HFFc6 (cell line): ENCODE measurements around the gene ZNF681. TPM values are rescaled to one million over a fixed set of nuclear protein-coding genes. Genes with fewer than 3 reads are reported as not detected.
"Not testable (repeated sequence)": the region's sequence is repeated elsewhere in the genome, so short reads cannot be mapped to it uniquely, and the experiment has no call there.

ENCODE experiments used
- DNase-seq: peaks from one replicate; pipeline ENCODE4 v3.0.0-alpha.2; 2018
- H3K27ac Mint-ChIP-seq: 2 replicates; pipeline ENCODE4 v1.8.0; 2020; ENCODE audit warnings: mild to moderate bottlenecking, mixed read lengths
- H3K27me3 Mint-ChIP-seq: 2 replicates; pipeline ENCODE4 v1.8.0; 2021; ENCODE audit warnings: mild to moderate bottlenecking, moderate library complexity, mixed read lengths; ENCODE audit not compliant: insufficient read depth
- H3K36me3 Mint-ChIP-seq: 2 replicates; pipeline ENCODE4 v1.8.0; 2021; ENCODE audit warnings: low read depth, mixed read lengths
- H3K4me1 Mint-ChIP-seq: 2 replicates; pipeline ENCODE4 v1.8.0; 2020; ENCODE audit warnings: low read depth, mixed read lengths
- H3K4me3 Mint-ChIP-seq: 2 replicates; pipeline ENCODE4 v1.8.0; 2020; ENCODE audit warnings: mild to moderate bottlenecking, moderate library complexity, mixed read lengths
- H3K9me3 Mint-ChIP-seq: 2 replicates; pipeline ENCODE4 v1.8.0; 2020; ENCODE audit warnings: mild to moderate bottlenecking, mixed read lengths
- total RNA-seq, 6 experiments: library from RNA; stranded (reverse); fragmentation: NEBNext Ultra II Directional; extraction: Animal tissue kit (Norgen Biotek cat#: 25700); gene quantifications; 2 replicates in 1 of 6; 3 replicates in 5 of 6; pipeline ENCODE4 v1.2.3, GENCODE V29; 2021
- TF ChIP-seq, protein P1 (sequence below): fragments of 200-600 bp; sonication (generic); IDR thresholded peaks from 2 replicates; pipeline ENCODE4 v1.5.0; 2021; ENCODE audit warnings: antibody characterized with exemption, mild to moderate bottlenecking

The ZNF681 gene
- total RNA-seq, 6 experiments from 2014 or later, result 0.45 to 1.9 (median 1.4) TPM

DNA sequence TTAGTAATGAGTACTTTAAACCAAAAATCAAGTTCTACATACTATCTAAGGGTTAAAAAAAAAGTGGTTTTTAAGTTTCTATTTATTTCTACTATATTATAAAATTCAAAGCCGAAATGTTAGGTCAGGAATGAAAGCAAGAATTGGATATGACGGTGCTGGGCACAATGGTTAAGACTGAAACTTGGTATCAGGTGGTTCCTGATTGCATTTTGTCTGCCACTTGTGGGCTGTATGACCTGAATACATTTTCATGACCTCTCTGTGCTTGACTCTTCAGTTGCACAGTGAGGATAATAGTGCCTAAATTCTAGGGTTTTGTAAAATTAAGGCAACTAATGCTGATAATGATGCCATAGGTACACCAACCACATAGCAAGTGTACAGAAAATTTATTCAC is 49.3 kb downstream of the ZNF681 start:
- Mint-ChIP-seq H3K9me3 (peaks cover 20% of the 10 kb centered on the region), H3K4me1 (no peaks in the 10 kb centered on the region), H3K27me3 (peaks cover 10% of the 10 kb centered on the region), H3K27ac (no peak overlapping the region), H3K4me3 (no peak overlapping the region), H3K36me3 (peaks cover 12% of the 10 kb centered on the region)
- DNase-seq, result no peak
- TF ChIP-seq, protein P1, sequence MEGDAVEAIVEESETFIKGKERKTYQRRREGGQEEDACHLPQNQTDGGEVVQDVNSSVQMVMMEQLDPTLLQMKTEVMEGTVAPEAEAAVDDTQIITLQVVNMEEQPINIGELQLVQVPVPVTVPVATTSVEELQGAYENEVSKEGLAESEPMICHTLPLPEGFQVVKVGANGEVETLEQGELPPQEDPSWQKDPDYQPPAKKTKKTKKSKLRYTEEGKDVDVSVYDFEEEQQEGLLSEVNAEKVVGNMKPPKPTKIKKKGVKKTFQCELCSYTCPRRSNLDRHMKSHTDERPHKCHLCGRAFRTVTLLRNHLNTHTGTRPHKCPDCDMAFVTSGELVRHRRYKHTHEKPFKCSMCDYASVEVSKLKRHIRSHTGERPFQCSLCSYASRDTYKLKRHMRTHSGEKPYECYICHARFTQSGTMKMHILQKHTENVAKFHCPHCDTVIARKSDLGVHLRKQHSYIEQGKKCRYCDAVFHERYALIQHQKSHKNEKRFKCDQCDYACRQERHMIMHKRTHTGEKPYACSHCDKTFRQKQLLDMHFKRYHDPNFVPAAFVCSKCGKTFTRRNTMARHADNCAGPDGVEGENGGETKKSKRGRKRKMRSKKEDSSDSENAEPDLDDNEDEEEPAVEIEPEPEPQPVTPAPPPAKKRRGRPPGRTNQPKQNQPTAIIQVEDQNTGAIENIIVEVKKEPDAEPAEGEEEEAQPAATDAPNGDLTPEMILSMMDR, result no peak

GRCh38 chr19:23706657-23707056 is 52.0 kb downstream of the ZNF681 start:
- DNase-seq, result no peak
- Mint-ChIP-seq H3K36me3 (peaks cover 17% of the 10 kb centered on the region), H3K4me1 (no peaks in the 10 kb centered on the region), H3K27ac (no peak overlapping the region), H3K27me3 (peaks cover 10% of the 10 kb centered on the region), H3K9me3 (peaks cover 29% of the 10 kb centered on the region), H3K4me3 (no peak overlapping the region)
- TF ChIP-seq, protein P1, result no peak

- Mint-ChIP-seq H3K27ac (peak overlapping the region; percentile 86), H3K27me3 (no peaks in the 10 kb centered on the region; the same call in 1 of the 2 replicates), H3K4me3 (peak overlapping the region; percentile 46)
Observed at GRCh38 chr19:23699521-23699860, 59.2 kb downstream of the ZNF681 start.

DNA sequence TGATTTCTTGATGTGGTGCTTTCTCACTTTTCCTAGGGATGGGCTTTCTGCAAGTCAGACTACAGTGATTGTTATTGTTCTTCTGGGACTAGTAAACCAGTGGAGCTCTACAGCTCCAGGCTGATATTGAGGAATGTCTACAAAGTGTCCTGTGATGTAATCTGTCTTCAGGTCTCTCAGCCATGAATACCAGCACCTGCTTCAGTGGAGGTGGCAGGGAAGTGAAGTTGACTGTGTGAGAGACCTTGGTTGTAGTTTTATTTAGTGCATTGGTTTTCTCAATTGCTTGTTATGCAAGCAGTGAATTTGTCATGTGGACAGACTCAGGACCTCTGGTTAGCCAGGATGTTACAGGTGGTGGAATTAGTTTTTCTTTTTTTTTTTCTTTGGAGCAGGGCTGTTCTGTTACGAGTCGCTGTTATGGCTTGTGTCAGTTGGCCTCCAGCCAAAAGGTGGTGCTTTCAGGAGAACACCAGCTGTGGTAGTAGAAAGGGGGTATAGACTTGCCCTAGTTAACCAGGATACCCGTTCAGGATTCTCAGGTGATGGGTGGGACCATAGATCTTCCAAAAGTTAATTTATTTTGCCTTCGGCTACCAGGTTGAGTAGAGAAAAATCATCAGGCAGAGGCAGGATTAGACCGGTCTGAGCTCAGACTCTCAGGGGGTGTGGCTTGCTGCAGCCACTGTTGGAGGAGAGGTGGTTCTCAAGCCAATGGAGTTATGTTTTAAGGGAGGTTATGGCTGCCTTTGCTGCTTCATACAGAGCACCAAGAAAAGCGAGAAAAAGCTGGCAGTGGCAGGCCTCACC is 59.8 kb downstream of the ZNF681 start:
- Mint-ChIP-seq H3K36me3 (peaks cover 6% of the 10 kb centered on the region; the same call in 1 of the 2 replicates), H3K9me3 (peaks cover 17% of the 10 kb centered on the region; the same call in 1 of the 2 replicates), H3K4me3 (peak overlapping the region; percentile 46), H3K27me3 (no peaks in the 10 kb centered on the region; the same call in 1 of the 2 replicates), H3K4me1 (peaks cover 21% of the 10 kb centered on the region), H3K27ac (peak overlapping the region; percentile 86)
- peak; percentile 62 for DNase-seq
- TF ChIP-seq, protein P1, result no peak

More at GRCh38 chr19:23699521-23699860, 59.2 kb downstream of the ZNF681 start:
- Mint-ChIP-seq H3K36me3 (peaks cover 8% of the 10 kb centered on the region), H3K9me3 (peaks cover 17% of the 10 kb centered on the region; the same call in 1 of the 2 replicates), H3K4me1 (peaks cover 21% of the 10 kb centered on the region)
- no peak for DNase-seq
- TF ChIP-seq, protein P1, result no peak

GRCh38 chr19:23692937-23693336 is 65.8 kb downstream of the ZNF681 start:
- H3K4me1 Mint-ChIP-seq, result peaks cover 15% of the 10 kb centered on the region; the same call in 1 of the 2 replicates
- not testable (repeated sequence) for H3K36me3 Mint-ChIP-seq, DNase-seq, H3K9me3 Mint-ChIP-seq, H3K27me3 Mint-ChIP-seq, H3K4me3 Mint-ChIP-seq, H3K27ac Mint-ChIP-seq

Other genes starting within 250 kb of the ZNF681 start
- gene ZNF675, start 71.7 kb downstream of the ZNF681 start, total RNA-seq, result 10 to 100 TPM in 5 of 6 experiments, 1 to 10 TPM in 1; 8.7 to 17.8 (median 14.0) TPM
- gene ZNF726, start 156.0 kb upstream of the ZNF681 start, total RNA-seq, result 1 to 10 TPM; 1.1 to 4.0 (median 3.2) TPM